GM12878 (cell line): Measurements from ENCODE around the gene SAXO1. TPM values are rescaled to one million over a fixed set of nuclear protein-coding genes. Genes with fewer than 3 reads are reported as not detected.

Experiments used
- ATAC-seq: fragments of 200-7000 bp; cut with Tn5 transposase; 3 replicates; pipeline ENCODE4 v1.9.1; 2020; ENCODE audit warnings: mild to moderate bottlenecking, moderate library complexity
- BruUV-seq: library from RNA; stranded (reverse); fragments of 400-500 nt; replicated peaks from 2 replicates; lab custom pipeline; 2021; lab: Mats Ljungman, UMichigan
- CTCF ChIA-PET: fragments of 300-600 bp; sonication (Branson Sonifier 250); formaldehyde crosslinking; extraction: SDS; loops from one replicate; lab custom pipeline; 2021; ENCODE audit warnings: inconsistent platforms; lab: Yijun Ruan, JAX
- POLR2A ChIA-PET: fragments of 350-600 bp; formaldehyde crosslinking; extraction: SDS; loops from one replicate; lab custom pipeline; 2021; ENCODE audit warnings: inconsistent platforms; lab: Charles Lee
- RAD21 ChIA-PET: fragments of 300-600 bp; sonication (Branson Sonifier 250); formaldehyde crosslinking; loops from one replicate; lab custom pipeline; 2023; ENCODE audit warnings: antibody characterized with exemption; ENCODE audit not compliant: unreplicated experiment; lab: Charles Lee
- SMC1A ChIA-PET: fragments of 300-600 bp; sonication (Branson Sonifier 250); formaldehyde crosslinking; loops from one replicate; lab custom pipeline; 2023; ENCODE audit not compliant: unreplicated experiment, uncharacterized antibody; lab: Charles Lee
- DNase-seq: peaks from one replicate; pipeline ENCODE4 v3.0.0-alpha.2; 2011; ENCODE audit warnings: low read depth, low spot score
- FAIRE-seq: peaks from 3 replicates; lab custom pipeline; 2011; peaks lifted over from hg19 to GRCh38; lab: Jason Lieb, UNC
- H2AFZ ChIP-seq: 2 replicates; pipeline ENCODE4 v1.6.0; 2011; ENCODE audit warnings: low read depth, low read length, control low read depth; ENCODE audit not compliant: control insufficient read depth
- H3K27ac ChIP-seq: 2 replicates; pipeline ENCODE4 v1.5.1; 2011; ENCODE audit warnings: control low read depth; ENCODE audit not compliant: control insufficient read depth, insufficient read depth
- H3K27me3 ChIP-seq, 2 experiments: replicated peaks in 1 of 2; 2 replicates each; pipeline versions ENCODE4 v1.6.0 to v1.6.1; 2011; ENCODE audit warnings: low read length in 1 of 2; ENCODE audit not compliant: control insufficient read depth in 2 of 2, insufficient read depth in 2 of 2
- H3K36me3 ChIP-seq, 2 experiments: 2 replicates each; pipeline ENCODE4 v1.5.1; 2011; ENCODE audit warnings: low read length in 1 of 2; ENCODE audit not compliant: control insufficient read depth in 2 of 2, insufficient read depth in 2 of 2
- H3K4me1 ChIP-seq: 2 replicates; pipeline ENCODE4 v1.6.1; 2011; ENCODE audit warnings: mild to moderate bottlenecking, low read length, moderate library complexity, mixed read lengths; ENCODE audit not compliant: control insufficient read depth, insufficient read depth
- H3K4me2 ChIP-seq: 2 replicates; pipeline ENCODE4 v1.6.0; 2011; ENCODE audit warnings: control low read depth; ENCODE audit not compliant: control insufficient read depth, insufficient read depth
- H3K4me3 ChIP-seq: fragments of 200-600 bp; sonication (generic); 2 replicates; pipeline ENCODE4 v1.5.1; 2016
- H3K79me2 ChIP-seq: 2 replicates; pipeline ENCODE4 v1.6.0; 2011; ENCODE audit warnings: low read length; ENCODE audit not compliant: control insufficient read depth, insufficient read depth
- H3K9ac ChIP-seq: 2 replicates; pipeline ENCODE4 v1.8.0; 2011; ENCODE audit warnings: low read length, control low read depth, mixed read lengths; ENCODE audit not compliant: control insufficient read depth, insufficient read depth
- H3K9me3 ChIP-seq: replicated peaks from 3 replicates; pipeline ENCODE4 v1.5.1; 2011; ENCODE audit warnings: mild to moderate bottlenecking, low read length; ENCODE audit not compliant: control insufficient read depth, insufficient read depth
- H4K20me1 ChIP-seq: 2 replicates; pipeline ENCODE4 v1.6.0; 2011; ENCODE audit not compliant: control insufficient read depth, insufficient read depth
- BCL11A ChIP-seq: IDR thresholded peaks from 2 replicates; pipeline ENCODE4 v1.6.1; 2011; ENCODE audit warnings: low read depth, low read length
- CBX5 ChIP-seq: sonication (generic); IDR thresholded peaks from 2 replicates; pipeline ENCODE4 v1.6.1; 2016; ENCODE audit warnings: low read depth, moderate library complexity, mild to moderate bottlenecking, inconsistent platforms
- CHD1 ChIP-seq: IDR thresholded peaks from 2 replicates; pipeline ENCODE4 v1.6.1; 2012; ENCODE audit warnings: low read depth, low read length, improper control_type of control experiment
- CHD4 ChIP-seq: fragments of 200-600 bp; sonication (generic); IDR thresholded peaks from 2 replicates; pipeline ENCODE4 v1.6.1; 2016; ENCODE audit warnings: mild to moderate bottlenecking
- DPF2 ChIP-seq: fragments of 450-650 bp; IDR thresholded peaks from 2 replicates; pipeline ENCODE4 v1.6.1; 2017; ENCODE audit warnings: mild to moderate bottlenecking
- EED ChIP-seq: sonication (generic); IDR thresholded peaks from 2 replicates; pipeline ENCODE4 v1.6.1; 2016; ENCODE audit warnings: antibody characterized with exemption, low read depth
- HDAC6 ChIP-seq: fragments of 200-600 bp; sonication (generic); IDR thresholded peaks from one replicate; pipeline ENCODE4 v1.8.0; 2017; ENCODE audit warnings: antibody characterized with exemption; ENCODE audit not compliant: unreplicated experiment
- MXI1 ChIP-seq: fragments of 150-350 bp; IDR thresholded peaks from 2 replicates; pipeline ENCODE4 v1.6.1; 2011; ENCODE audit warnings: low read depth, mild to moderate bottlenecking, inconsistent platforms, low read length, improper control_type of control experiment
- PAX5 ChIP-seq: IDR thresholded peaks from 2 replicates; pipeline ENCODE4 v1.6.1; 2011; ENCODE audit warnings: low read depth, low read length, borderline replicate concordance
- RCOR1 ChIP-seq: conservative IDR thresholded peaks from 2 replicates; pipeline ENCODE4 v1.6.1; 2012; ENCODE audit warnings: low read depth, low read length, improper control_type of control experiment
- RELA ChIP-seq: fragments of 450-650 bp; IDR thresholded peaks from 2 replicates; pipeline ENCODE4 v1.8.0; 2014; ENCODE audit warnings: borderline replicate concordance; ENCODE audit not compliant: partially characterized antibody
- RUNX3 ChIP-seq: IDR thresholded peaks from 2 replicates; pipeline ENCODE4 v1.6.1; 2012; ENCODE audit warnings: low read length, inconsistent platforms
- WGBS: methylation state at CpG from one replicate; pipeline ENCODE4 v1.1.6; 2016; ENCODE audit warnings: low lambda C conversion rate; ENCODE audit not compliant: insufficient replicate concordance, insufficient coverage; ENCODE audit errors: missing lambda C conversion rate; 5-methylcytosine and 5-hydroxymethylcytosine counted together
- in situ Hi-C: fragments of 300-500 bp; cut with MboI; formaldehyde crosslinking; loops from 9 replicates; pipeline ENCODE4 v1.14.3; 2018; ENCODE audit warnings: mixed read lengths
- intact Hi-C: fragments of 100-400 bp; cut with micrococcal nuclease; formaldehyde crosslinking; loops from one replicate; pipeline ENCODE4 v1.14.2; 2022; ENCODE audit not compliant: unreplicated experiment
- polyA plus RNA-seq, 11 experiments: library from polyadenylated mRNA; depleted of rRNA in 4 of 11; unstranded in 6 of 11; stranded (reverse) in 5 of 11; fragments of >200 nt; fragmentation: Nextera tagmentation in 4 of 11; fragmentation: Illumina TruSeq in 1 of 11; extraction: Ambion mirVana in 4 of 11; extraction: Trizol in 1 of 11; gene quantifications; 1 replicate in 1 of 11; 2 replicates in 10 of 11; pipeline versions ENCODE4 v1.2.1 to v1.2.3, GENCODE V29; 2011 to 2016; ENCODE audit warnings: inconsistent platforms in 2 of 11, missing spikeins in 2 of 11, low read depth in 1 of 11
- total RNA-seq, 4 experiments: library from RNA; depleted of rRNA in 3 of 4; stranded (reverse); fragments of >200 nt in 3 of 4; fragmentation: Illumina TruSeq in 1 of 4; extraction: Trizol in 1 of 4; gene quantifications; 2 replicates each; pipeline versions ENCODE4 v1.2.1 to v1.2.3, GENCODE V29; 2013 to 2021
- TF ChIP-seq, protein P1 (sequence below): fragments of 450-650 bp; IDR thresholded peaks from 2 replicates; pipeline ENCODE4 v1.6.1; 2014; ENCODE audit warnings: mild to moderate bottlenecking
- TF ChIP-seq, protein P2 (sequence below): IDR thresholded peaks from 2 replicates; pipeline ENCODE4 v1.6.1; 2012; ENCODE audit warnings: improper control_type of control experiment, low read depth, low read length; ENCODE audit not compliant: insufficient replicate concordance
- TF ChIP-seq, protein P3 (sequence below): IDR thresholded peaks from 2 replicates; pipeline ENCODE4 v1.6.1; 2012; ENCODE audit warnings: mild to moderate bottlenecking, low read depth, low read length
- TF ChIP-seq, protein P4 (sequence below): IDR thresholded peaks from 2 replicates; pipeline ENCODE4 v1.6.1; 2011; ENCODE audit warnings: low read depth, mild to moderate bottlenecking, low read length, moderate library complexity, borderline replicate concordance; ENCODE audit errors: extremely low read depth

The SAXO1 gene
- total and polyA plus RNA-seq, 10 of the 15 experiments (the other 5 are each of a cell fraction or from before 2014, with no cell fraction given): under 0.01 to 0.01 TPM; not detected in 8

DNA sequence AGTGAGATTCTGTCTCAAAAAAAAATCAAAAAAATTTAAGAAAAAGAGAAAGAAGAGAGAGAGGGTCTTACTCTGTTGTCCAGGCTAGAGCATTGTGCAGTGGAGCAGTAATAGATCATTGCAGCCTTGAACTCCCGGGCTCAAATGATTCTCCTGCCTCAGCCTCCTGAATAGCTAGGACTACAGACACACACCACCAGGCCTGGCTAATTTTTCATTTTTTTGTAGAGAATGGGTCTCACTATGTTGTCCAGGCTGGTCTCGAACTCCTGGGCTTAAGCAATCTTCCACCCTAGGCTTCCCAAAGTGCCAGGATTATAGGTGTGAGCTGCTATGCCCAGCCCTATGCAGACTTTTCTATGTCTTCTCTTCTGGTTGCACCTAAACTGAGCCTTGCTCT lies 41.2 kb upstream of the SAXO1 start:
- Histone ChIP-seq H3K4me3 (no peak overlapping the region), H3K79me2 (no peaks in the 10 kb centered on the region), H3K9ac (no peak overlapping the region), H3K36me3 (peaks cover 11 to 19% of the 10 kb centered on the region in 2 experiments), H3K27me3 (no peaks in the 10 kb centered on the region), H4K20me1 (no peaks in the 10 kb centered on the region), H2AFZ (no peak overlapping the region), H3K4me2 (no peak overlapping the region), H3K27ac (no peak overlapping the region), H3K4me1 (no peaks in the 10 kb centered on the region), H3K9me3 (no peaks in the 10 kb centered on the region; the same call in 2 of the 3 replicates)
- ChIA-PET SMC1A (interaction anchor here (1.0 to 2.3 kb wide), 4 partner anchors 13 to 159 kb away, joined by 3 to 9 read pairs (median 4); no protein-coding TSS in a partner anchor), CTCF (interaction anchor here (0.6 to 1.1 kb wide), 3 partner anchors 11 to 86 kb away, joined by 3 to 4 read pairs (median 4); no protein-coding TSS in a partner anchor), POLR2A (no interaction called here), RAD21 (no interaction called here)
- in situ Hi-C loops (no loop called here), intact Hi-C loops (no loop called here)
- ATAC-seq: no peak
- no TSS peak for BruUV-seq
- FAIRE-seq: no peak
- DNase-seq: no peak
- WGBS: 93% methylated on average over 2 of the region's 2 CpGs
- TF ChIP-seq PAX5 (no peak), CHD1 (no peak), RELA (no peak), RCOR1 (no peak), CBX5 (no peak), CHD4 (no peak), RUNX3 (no peak), DPF2 (no peak), EED (no peak), BCL11A (no peak), HDAC6 (no peak), MXI1 (no peak)
- TF ChIP-seq, protein P1, sequence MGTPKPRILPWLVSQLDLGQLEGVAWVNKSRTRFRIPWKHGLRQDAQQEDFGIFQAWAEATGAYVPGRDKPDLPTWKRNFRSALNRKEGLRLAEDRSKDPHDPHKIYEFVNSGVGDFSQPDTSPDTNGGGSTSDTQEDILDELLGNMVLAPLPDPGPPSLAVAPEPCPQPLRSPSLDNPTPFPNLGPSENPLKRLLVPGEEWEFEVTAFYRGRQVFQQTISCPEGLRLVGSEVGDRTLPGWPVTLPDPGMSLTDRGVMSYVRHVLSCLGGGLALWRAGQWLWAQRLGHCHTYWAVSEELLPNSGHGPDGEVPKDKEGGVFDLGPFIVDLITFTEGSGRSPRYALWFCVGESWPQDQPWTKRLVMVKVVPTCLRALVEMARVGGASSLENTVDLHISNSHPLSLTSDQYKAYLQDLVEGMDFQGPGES: no peak
- TF ChIP-seq, protein P2, sequence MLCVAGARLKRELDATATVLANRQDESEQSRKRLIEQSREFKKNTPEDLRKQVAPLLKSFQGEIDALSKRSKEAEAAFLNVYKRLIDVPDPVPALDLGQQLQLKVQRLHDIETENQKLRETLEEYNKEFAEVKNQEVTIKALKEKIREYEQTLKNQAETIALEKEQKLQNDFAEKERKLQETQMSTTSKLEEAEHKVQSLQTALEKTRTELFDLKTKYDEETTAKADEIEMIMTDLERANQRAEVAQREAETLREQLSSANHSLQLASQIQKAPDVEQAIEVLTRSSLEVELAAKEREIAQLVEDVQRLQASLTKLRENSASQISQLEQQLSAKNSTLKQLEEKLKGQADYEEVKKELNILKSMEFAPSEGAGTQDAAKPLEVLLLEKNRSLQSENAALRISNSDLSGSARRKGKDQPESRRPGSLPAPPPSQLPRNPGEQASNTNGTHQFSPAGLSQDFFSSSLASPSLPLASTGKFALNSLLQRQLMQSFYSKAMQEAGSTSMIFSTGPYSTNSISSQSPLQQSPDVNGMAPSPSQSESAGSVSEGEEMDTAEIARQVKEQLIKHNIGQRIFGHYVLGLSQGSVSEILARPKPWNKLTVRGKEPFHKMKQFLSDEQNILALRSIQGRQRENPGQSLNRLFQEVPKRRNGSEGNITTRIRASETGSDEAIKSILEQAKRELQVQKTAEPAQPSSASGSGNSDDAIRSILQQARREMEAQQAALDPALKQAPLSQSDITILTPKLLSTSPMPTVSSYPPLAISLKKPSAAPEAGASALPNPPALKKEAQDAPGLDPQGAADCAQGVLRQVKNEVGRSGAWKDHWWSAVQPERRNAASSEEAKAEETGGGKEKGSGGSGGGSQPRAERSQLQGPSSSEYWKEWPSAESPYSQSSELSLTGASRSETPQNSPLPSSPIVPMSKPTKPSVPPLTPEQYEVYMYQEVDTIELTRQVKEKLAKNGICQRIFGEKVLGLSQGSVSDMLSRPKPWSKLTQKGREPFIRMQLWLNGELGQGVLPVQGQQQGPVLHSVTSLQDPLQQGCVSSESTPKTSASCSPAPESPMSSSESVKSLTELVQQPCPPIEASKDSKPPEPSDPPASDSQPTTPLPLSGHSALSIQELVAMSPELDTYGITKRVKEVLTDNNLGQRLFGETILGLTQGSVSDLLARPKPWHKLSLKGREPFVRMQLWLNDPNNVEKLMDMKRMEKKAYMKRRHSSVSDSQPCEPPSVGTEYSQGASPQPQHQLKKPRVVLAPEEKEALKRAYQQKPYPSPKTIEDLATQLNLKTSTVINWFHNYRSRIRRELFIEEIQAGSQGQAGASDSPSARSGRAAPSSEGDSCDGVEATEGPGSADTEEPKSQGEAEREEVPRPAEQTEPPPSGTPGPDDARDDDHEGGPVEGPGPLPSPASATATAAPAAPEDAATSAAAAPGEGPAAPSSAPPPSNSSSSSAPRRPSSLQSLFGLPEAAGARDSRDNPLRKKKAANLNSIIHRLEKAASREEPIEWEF: no peak
- TF ChIP-seq, protein P3, sequence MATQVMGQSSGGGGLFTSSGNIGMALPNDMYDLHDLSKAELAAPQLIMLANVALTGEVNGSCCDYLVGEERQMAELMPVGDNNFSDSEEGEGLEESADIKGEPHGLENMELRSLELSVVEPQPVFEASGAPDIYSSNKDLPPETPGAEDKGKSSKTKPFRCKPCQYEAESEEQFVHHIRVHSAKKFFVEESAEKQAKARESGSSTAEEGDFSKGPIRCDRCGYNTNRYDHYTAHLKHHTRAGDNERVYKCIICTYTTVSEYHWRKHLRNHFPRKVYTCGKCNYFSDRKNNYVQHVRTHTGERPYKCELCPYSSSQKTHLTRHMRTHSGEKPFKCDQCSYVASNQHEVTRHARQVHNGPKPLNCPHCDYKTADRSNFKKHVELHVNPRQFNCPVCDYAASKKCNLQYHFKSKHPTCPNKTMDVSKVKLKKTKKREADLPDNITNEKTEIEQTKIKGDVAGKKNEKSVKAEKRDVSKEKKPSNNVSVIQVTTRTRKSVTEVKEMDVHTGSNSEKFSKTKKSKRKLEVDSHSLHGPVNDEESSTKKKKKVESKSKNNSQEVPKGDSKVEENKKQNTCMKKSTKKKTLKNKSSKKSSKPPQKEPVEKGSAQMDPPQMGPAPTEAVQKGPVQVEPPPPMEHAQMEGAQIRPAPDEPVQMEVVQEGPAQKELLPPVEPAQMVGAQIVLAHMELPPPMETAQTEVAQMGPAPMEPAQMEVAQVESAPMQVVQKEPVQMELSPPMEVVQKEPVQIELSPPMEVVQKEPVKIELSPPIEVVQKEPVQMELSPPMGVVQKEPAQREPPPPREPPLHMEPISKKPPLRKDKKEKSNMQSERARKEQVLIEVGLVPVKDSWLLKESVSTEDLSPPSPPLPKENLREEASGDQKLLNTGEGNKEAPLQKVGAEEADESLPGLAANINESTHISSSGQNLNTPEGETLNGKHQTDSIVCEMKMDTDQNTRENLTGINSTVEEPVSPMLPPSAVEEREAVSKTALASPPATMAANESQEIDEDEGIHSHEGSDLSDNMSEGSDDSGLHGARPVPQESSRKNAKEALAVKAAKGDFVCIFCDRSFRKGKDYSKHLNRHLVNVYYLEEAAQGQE: no peak
- TF ChIP-seq, protein P4, sequence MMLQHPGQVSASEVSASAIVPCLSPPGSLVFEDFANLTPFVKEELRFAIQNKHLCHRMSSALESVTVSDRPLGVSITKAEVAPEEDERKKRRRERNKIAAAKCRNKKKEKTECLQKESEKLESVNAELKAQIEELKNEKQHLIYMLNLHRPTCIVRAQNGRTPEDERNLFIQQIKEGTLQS: no peak
